Ishikawa (cell line): Measurements from ENCODE around the gene HGS.

ENCODE experiments used
- EP300 ChIP-seq: IDR thresholded peaks from 2 replicates; pipeline ENCODE4 v1.6.1; 2012; ENCODE audit warnings: borderline replicate concordance
- TAF1 ChIP-seq: IDR thresholded peaks from 2 replicates; pipeline ENCODE4 v1.6.1; 2012; ENCODE audit warnings: low read depth, mild to moderate bottlenecking
- TF ChIP-seq, protein P1 (sequence below): IDR thresholded peaks from 2 replicates; pipeline ENCODE4 v1.6.1; 2012; ENCODE audit warnings: low read depth, mild to moderate bottlenecking
- TF ChIP-seq, protein P2 (sequence below): IDR thresholded peaks from 2 replicates; pipeline ENCODE4 v1.6.1; 2012

DNA sequence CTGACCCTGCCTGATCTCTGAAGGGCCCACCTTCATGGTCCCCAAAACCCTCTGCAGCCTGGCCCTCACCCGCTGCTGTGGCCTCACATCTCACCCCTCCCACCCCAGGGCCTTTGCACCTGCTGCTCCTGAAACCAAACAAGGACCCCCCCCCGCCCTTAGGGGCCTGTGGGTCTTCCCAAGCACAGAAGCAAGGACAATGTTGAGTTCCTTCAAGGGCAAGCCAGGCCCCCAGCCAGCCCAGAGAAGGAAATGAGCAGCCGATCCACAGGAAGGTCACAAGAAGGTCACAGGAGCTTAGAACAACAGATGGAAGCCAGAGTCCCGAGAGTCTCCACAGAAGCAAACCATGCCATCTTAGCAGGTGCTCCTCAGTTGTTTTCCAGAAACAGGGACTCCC lies 27.0 kb upstream of the HGS start:
- TF ChIP-seq, protein P1, sequence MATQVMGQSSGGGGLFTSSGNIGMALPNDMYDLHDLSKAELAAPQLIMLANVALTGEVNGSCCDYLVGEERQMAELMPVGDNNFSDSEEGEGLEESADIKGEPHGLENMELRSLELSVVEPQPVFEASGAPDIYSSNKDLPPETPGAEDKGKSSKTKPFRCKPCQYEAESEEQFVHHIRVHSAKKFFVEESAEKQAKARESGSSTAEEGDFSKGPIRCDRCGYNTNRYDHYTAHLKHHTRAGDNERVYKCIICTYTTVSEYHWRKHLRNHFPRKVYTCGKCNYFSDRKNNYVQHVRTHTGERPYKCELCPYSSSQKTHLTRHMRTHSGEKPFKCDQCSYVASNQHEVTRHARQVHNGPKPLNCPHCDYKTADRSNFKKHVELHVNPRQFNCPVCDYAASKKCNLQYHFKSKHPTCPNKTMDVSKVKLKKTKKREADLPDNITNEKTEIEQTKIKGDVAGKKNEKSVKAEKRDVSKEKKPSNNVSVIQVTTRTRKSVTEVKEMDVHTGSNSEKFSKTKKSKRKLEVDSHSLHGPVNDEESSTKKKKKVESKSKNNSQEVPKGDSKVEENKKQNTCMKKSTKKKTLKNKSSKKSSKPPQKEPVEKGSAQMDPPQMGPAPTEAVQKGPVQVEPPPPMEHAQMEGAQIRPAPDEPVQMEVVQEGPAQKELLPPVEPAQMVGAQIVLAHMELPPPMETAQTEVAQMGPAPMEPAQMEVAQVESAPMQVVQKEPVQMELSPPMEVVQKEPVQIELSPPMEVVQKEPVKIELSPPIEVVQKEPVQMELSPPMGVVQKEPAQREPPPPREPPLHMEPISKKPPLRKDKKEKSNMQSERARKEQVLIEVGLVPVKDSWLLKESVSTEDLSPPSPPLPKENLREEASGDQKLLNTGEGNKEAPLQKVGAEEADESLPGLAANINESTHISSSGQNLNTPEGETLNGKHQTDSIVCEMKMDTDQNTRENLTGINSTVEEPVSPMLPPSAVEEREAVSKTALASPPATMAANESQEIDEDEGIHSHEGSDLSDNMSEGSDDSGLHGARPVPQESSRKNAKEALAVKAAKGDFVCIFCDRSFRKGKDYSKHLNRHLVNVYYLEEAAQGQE = no peak
- TF ChIP-seq, protein P2, sequence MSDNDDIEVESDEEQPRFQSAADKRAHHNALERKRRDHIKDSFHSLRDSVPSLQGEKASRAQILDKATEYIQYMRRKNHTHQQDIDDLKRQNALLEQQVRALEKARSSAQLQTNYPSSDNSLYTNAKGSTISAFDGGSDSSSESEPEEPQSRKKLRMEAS = no peak
- TF ChIP-seq EP300 = no peak
- no peak for TF ChIP-seq TAF1
